DOHH2 (cell line): ENCODE measurements around the gene MEF2A.

ENCODE experiments used
- EZH2phosphoT487 ChIP-seq: fragments of 200-600 bp; sonication (generic); IDR thresholded peaks from 2 replicates; pipeline ENCODE4 v1.6.1; 2017; ENCODE audit warnings: borderline replicate concordance, mild to moderate bottlenecking, antibody characterized with exemption, low read length, moderate library complexity, mixed read lengths
- TF ChIP-seq, protein P1 (sequence below): fragments of 200-600 bp; sonication (generic); IDR thresholded peaks from one replicate; pipeline ENCODE4 v1.5.1; 2014; ENCODE audit warnings: antibody characterized with exemption, mild to moderate bottlenecking, low read depth, low read length; ENCODE audit not compliant: poor library complexity, severe bottlenecking

DNA sequence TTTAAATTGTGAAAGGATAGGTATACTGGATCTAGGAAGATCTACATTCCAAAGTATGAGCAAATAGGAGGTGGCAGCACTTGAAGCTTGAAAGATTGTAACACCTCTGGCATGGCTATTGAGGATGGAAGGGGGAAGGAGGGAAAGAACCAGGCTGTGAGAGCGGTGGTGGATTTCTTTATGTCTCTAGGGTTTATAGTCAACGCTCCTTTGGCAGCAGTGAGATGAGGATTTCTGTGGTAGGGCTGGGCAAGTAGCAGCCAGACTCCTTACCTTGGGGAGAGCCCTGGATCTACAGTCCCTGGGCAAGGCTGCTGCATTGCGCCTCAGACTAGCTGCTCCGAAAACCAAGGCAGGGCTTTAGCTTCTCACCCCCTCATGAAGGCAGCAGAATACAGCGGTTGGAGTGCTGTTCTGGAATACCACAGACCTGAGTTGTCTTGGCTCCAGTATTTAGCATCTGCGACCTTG, 53.2 kb downstream of the MEF2A start:
- TF ChIP-seq, protein P1, sequence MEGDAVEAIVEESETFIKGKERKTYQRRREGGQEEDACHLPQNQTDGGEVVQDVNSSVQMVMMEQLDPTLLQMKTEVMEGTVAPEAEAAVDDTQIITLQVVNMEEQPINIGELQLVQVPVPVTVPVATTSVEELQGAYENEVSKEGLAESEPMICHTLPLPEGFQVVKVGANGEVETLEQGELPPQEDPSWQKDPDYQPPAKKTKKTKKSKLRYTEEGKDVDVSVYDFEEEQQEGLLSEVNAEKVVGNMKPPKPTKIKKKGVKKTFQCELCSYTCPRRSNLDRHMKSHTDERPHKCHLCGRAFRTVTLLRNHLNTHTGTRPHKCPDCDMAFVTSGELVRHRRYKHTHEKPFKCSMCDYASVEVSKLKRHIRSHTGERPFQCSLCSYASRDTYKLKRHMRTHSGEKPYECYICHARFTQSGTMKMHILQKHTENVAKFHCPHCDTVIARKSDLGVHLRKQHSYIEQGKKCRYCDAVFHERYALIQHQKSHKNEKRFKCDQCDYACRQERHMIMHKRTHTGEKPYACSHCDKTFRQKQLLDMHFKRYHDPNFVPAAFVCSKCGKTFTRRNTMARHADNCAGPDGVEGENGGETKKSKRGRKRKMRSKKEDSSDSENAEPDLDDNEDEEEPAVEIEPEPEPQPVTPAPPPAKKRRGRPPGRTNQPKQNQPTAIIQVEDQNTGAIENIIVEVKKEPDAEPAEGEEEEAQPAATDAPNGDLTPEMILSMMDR, result no peak
- no peak for TF ChIP-seq EZH2phosphoT487
